Spleen (tissue), 11 donors: ENCODE data around the gene MRPS17. TPM values are rescaled to one million over a fixed set of nuclear protein-coding genes. Genes with fewer than 3 reads are reported as not detected.

Experiments
- DNase-seq: peaks from one replicate; pipeline ENCODE4 v3.0.0-alpha.2; 2020
- H3K27ac ChIP-seq, 8 donors: fragments of 200-600 bp; sonication (generic) in 7 of 8; 1 replicate in 4 of 8; 2 replicates in 4 of 8; pipeline versions ENCODE4 v1.5.0 to v1.8.0; 2016 to 2021; ENCODE audit warnings: inconsistent platforms in 4 of 8, mild to moderate bottlenecking in 4 of 8, moderate library complexity in 1 of 8
- H3K27me3 ChIP-seq, 7 donors: fragments of 200-600 bp; sonication (generic) in 6 of 7; replicated peaks in 1 of 7; 1 replicate in 4 of 7; 2 replicates in 3 of 7; pipeline versions ENCODE4 v1.5.0 to v1.8.0; 2016 to 2021; ENCODE audit warnings: inconsistent platforms in 3 of 7, mild to moderate bottlenecking in 1 of 7
- H3K36me3 ChIP-seq, 6 donors: fragments of 200-600 bp; sonication (generic) in 5 of 6; 1 replicate in 4 of 6; 2 replicates in 2 of 6; pipeline versions ENCODE4 v1.5.0 to v1.8.0; 2016 to 2021; ENCODE audit warnings: inconsistent platforms in 2 of 6
- H3K4me1 ChIP-seq, 6 donors: fragments of 200-600 bp; sonication (generic) in 5 of 6; 1 replicate in 3 of 6; 2 replicates in 3 of 6; pipeline versions ENCODE4 v1.5.0 to v1.8.0; 2016 to 2021; ENCODE audit warnings: inconsistent platforms in 3 of 6
- H3K4me3 ChIP-seq, 8 donors: fragments of 200-600 bp; sonication (generic) in 7 of 8; 1 replicate in 4 of 8; 2 replicates in 4 of 8; pipeline versions ENCODE4 v1.5.0 to v1.8.0; 2016 to 2021; ENCODE audit warnings: inconsistent platforms in 4 of 8, mild to moderate bottlenecking in 4 of 8, moderate library complexity in 2 of 8
- H3K9me3 ChIP-seq, 8 donors: fragments of 200-600 bp; sonication (generic) in 7 of 8; 1 replicate in 4 of 8; 2 replicates in 4 of 8; pipeline versions ENCODE4 v1.5.0 to v1.8.0; 2016 to 2021; ENCODE audit warnings: inconsistent platforms in 4 of 8
- POLR2A ChIP-seq, 3 donors: fragments of 450-650 bp; IDR thresholded peaks; one replicate each; pipeline ENCODE4 v1.5.1; 2017; ENCODE audit warnings: antibody characterized with exemption in 3 of 3, mild to moderate bottlenecking in 1 of 3
- POLR2AphosphoS5 ChIP-seq, 3 donors: sonication (generic); formaldehyde crosslinking; IDR thresholded peaks; one replicate each; pipeline ENCODE4 v1.5.1; 2017; ENCODE audit warnings: antibody characterized with exemption in 3 of 3
- WGBS, 5 donors: extraction: QIAGEN DNeasy Blood & Tissue Kit in 3 of 5; methylation state at CpG; one replicate each; pipeline versions ENCODE4 v1.1.5 to v1.1.7; 2013 to 2018; 5-methylcytosine and 5-hydroxymethylcytosine counted together
- intact Hi-C: fragments of 100-400 bp; cut with DNase I; formaldehyde crosslinking; loops from one replicate; pipeline ENCODE4 v1.15.0; 2023; ENCODE audit warnings: low total_unique reads
- polyA plus RNA-seq, 3 donors: library from polyadenylated mRNA; stranded (reverse); fragments of 200-250 nt; gene quantifications; one replicate each; pipeline ENCODE4 v1.2.1, GENCODE V29; 2013
- total RNA-seq, 7 donors: library from RNA; depleted of rRNA in 3 of 7; stranded (reverse); fragments of >200 nt in 3 of 7; fragmentation: NEBNext Ultra II Directional in 4 of 7; extraction: Animal tissue kit (Norgen Biotek cat#: 25700) in 4 of 7; gene quantifications; one replicate each; pipeline versions ENCODE4 v1.1.0 to v1.2.1, GENCODE V29; 2016 to 2021
- TF ChIP-seq, protein P1 (sequence below), 11 experiments: fragments of 200-600 bp in 7 of 11; fragments of 450-650 bp in 4 of 11; sonication (generic) in 4 of 11; IDR thresholded peaks in 8 of 11; conservative IDR thresholded peaks in 3 of 11; 1 replicate in 7 of 11; 2 replicates in 4 of 11; pipeline versions ENCODE4 v1.4.0 to v1.8.0; 2016 to 2021; ENCODE audit warnings: antibody characterized with exemption in 11 of 11, inconsistent platforms in 4 of 11, mild to moderate bottlenecking in 1 of 11
- donor health status: healthy with polysubstance abuse.
- donor health status: DM: no; HTN: no; CAD: no; lungs with moderate emphysema.
- donor health status: DM: no; HTN: no; CAD: no.
- donor health status: Bipolar disorder and iron deficiency.
- donor health status: healthy.
- donor health status: DM: no; HTN: no; CAD: no.
- donor health status: DM: yes; HTN: yes; CAD: no.

MRPS17 gene
- total and polyA plus RNA-seq, 10 donors: 6.4 to 14.1 (median 9.5) TPM

DNA sequence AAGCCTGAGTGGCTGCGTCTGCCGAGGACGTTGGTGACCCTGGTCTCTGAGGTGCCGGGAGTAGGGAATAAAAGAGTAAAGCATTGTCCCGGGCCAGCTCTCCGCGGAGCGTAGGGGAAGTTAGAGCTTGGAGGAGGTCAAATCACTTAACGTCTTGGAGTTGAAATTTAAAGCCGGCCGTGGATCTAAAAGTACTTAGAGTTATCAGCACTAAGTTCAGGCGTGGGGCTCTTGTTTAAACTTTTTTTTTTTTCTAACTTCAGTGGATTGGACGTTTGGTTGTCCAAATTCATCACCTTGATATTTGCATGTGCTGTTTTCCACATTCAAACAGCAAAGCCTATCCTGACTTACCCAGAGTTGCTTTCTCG lies 13.4 kb downstream of the MRPS17 start:
- H3K4me1 ChIP-seq: peaks cover 10 to 49% (median 28%) of the 10 kb centered on the region in 6 donors
- TF ChIP-seq, protein P1, sequence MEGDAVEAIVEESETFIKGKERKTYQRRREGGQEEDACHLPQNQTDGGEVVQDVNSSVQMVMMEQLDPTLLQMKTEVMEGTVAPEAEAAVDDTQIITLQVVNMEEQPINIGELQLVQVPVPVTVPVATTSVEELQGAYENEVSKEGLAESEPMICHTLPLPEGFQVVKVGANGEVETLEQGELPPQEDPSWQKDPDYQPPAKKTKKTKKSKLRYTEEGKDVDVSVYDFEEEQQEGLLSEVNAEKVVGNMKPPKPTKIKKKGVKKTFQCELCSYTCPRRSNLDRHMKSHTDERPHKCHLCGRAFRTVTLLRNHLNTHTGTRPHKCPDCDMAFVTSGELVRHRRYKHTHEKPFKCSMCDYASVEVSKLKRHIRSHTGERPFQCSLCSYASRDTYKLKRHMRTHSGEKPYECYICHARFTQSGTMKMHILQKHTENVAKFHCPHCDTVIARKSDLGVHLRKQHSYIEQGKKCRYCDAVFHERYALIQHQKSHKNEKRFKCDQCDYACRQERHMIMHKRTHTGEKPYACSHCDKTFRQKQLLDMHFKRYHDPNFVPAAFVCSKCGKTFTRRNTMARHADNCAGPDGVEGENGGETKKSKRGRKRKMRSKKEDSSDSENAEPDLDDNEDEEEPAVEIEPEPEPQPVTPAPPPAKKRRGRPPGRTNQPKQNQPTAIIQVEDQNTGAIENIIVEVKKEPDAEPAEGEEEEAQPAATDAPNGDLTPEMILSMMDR (IDR thresholded peaks at IDR 0.05 in 8 of 11, conservative IDR thresholded peaks at IDR 0.05 in 3 of 11): no peak
- H3K9me3 ChIP-seq: no peaks in the 10 kb centered on the region
- H3K27me3 ChIP-seq: no peaks in the 10 kb centered on the region
- intact Hi-C loops: loop anchor here (10.0 kb wide), 1 partner anchor 680 kb away; no protein-coding TSS in a partner anchor
- H3K36me3 ChIP-seq: peaks cover 0 to 31% (median 0%) of the 10 kb centered on the region in 6 donors
- 3 to 5% (median 4%) methylated on average over 9 to 14 of the region's 14 CpGs for WGBS, 5 donors
- DNase-seq: no peak
- H3K27ac ChIP-seq: peak overlapping the region; percentile 55 to 97 (median 94)
- peak overlapping the region; percentile 45 to 91 (median 64) for H3K4me3 ChIP-seq

DNA sequence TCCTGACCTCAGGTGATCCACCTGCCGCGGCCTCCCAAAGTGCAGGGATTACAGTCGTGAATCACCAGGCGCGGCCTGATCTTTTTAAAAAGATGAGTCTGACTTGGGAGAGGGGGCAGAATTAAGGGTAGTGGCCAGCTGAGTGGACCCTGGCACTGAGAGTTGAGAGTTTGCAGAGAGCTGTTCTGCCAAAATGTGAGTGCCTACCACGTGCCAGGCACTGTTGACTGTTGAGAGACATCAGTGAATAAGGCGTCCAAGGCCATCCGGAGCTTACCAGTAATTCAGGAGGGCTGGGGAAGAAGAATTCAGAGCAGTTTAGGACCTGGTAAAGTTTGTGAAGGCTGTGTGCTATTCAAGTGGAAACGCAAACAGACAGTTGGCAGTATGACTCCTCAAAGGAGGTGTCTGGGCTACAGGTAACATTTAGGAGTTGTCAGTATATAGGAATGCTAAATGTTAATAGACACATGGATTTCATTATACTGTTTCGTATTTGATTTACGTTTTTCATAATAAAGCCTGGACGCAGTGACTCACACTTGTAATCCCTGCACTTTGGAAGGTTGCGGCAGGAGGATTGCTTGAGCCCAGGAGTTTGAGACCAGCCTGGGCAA lies 14.2 kb downstream of the MRPS17 start:
- intact Hi-C loops: loop anchor here (10.0 kb wide), 1 partner anchor 681 kb away; no protein-coding TSS in a partner anchor
- Histone ChIP-seq H3K4me3 (peak overlapping the region in 3 of 8 donors; percentile 62 to 91 (median 76)), H3K36me3 (peaks cover 0 to 39% (median 0%) of the 10 kb centered on the region in 6 donors), H3K4me1 (peaks cover 10 to 49% (median 28%) of the 10 kb centered on the region in 6 donors), H3K27ac (peak overlapping the region in 3 of 8 donors; percentile 93 to 97 (median 94)), H3K27me3 (no peaks in the 10 kb centered on the region), H3K9me3 (no peaks in the 10 kb centered on the region)
- 87 to 98% (median 93%) methylated on average over 13 of the region's 13 CpGs for WGBS, 5 donors
- no peak for DNase-seq
- no peak for TF ChIP-seq POLR2AphosphoS5 (IDR thresholded peaks at IDR 0.05)
- TF ChIP-seq, protein P1 (IDR thresholded peaks at IDR 0.05 in 8 of 11, conservative IDR thresholded peaks at IDR 0.05 in 3 of 11): no peak
- TF ChIP-seq POLR2A (IDR thresholded peaks at IDR 0.05): no peak

DNA sequence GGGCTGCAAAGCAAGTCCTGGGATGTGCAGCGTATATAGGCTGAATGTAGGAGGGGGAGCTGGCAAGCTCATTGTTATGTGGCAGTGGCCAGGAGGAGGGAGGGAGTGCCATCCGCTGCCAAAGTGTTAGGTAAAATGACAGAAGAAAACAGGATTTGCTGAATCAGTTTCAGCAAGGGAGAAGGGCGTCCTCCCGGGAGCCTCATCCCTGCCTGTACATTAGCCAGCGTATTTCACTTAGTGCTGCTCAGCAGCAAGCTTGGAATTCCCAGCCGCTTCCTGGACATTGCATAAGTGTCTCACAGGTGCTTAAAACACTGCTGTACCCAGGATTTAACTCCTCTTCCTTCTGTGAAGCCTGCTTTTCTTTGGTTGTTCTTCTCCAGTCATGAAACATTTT lies 15.2 kb downstream of the MRPS17 start:
- Histone ChIP-seq H3K4me3 (no peak overlapping the region), H3K4me1 (peaks cover 10 to 49% (median 28%) of the 10 kb centered on the region in 6 donors), H3K36me3 (peaks cover 0 to 39% (median 0%) of the 10 kb centered on the region in 6 donors), H3K27ac (no peak overlapping the region), H3K9me3 (no peaks in the 10 kb centered on the region), H3K27me3 (no peaks in the 10 kb centered on the region)
- DNase-seq: no peak
- intact Hi-C loops: loop anchor here (10.0 kb wide), 1 partner anchor 682 kb away; no protein-coding TSS in a partner anchor
- 82 to 96% (median 91%) methylated on average over 6 of the region's 6 CpGs for WGBS, 5 donors
- TF ChIP-seq, protein P1 (IDR thresholded peaks at IDR 0.05 in 8 of 11, conservative IDR thresholded peaks at IDR 0.05 in 3 of 11): no peak
- no peak for TF ChIP-seq POLR2AphosphoS5 (IDR thresholded peaks at IDR 0.05)
- TF ChIP-seq POLR2A (IDR thresholded peaks at IDR 0.05): no peak

DNA sequence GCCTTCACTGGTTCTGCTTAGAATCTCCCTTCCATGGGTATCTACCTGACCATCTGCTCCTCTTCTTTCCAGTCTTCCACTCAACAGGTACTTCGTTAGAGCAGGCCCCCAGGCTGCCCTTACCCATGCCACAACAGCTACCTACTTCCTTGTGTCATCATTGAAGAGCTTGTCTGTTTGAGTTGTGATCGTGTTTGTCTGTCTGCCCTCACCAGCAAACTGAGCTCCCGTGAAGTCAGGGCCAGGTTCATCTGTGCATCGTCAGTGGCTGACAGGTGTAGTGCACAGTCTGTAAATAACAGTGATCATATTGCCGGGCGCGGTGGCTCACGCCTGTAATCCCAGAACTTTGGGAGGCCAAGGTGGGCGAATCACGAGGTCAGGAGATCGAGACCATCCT lies 17.7 kb downstream of the MRPS17 start:
- TF ChIP-seq, protein P1 (IDR thresholded peaks at IDR 0.05 in 8 of 11, conservative IDR thresholded peaks at IDR 0.05 in 3 of 11): no peak
- no peak for TF ChIP-seq POLR2AphosphoS5 (IDR thresholded peaks at IDR 0.05)
- no peak for TF ChIP-seq POLR2A (IDR thresholded peaks at IDR 0.05)
- intact Hi-C loops: loop anchor here (10.0 kb wide), 1 partner anchor 685 kb away; no protein-coding TSS in a partner anchor
- H3K4me1 ChIP-seq: peaks cover 6 to 37% (median 17%) of the 10 kb centered on the region in 6 donors
- H3K36me3 ChIP-seq: peaks cover 0 to 39% (median 0%) of the 10 kb centered on the region in 6 donors
- H3K4me3 ChIP-seq: no peak overlapping the region
- H3K27ac ChIP-seq: no peak overlapping the region
- DNase-seq: no peak
- no peaks in the 10 kb centered on the region for H3K27me3 ChIP-seq
- no peaks in the 10 kb centered on the region for H3K9me3 ChIP-seq
- 93 to 95% (median 95%) methylated on average over 11 of the region's 11 CpGs for WGBS, 5 donors
